ENCODE measurements around the gene CFAP68. TPM values are rescaled to one million over a fixed set of nuclear protein-coding genes. Genes with fewer than 3 reads are reported as not detected.

Gene CFAP68
- total and polyA plus RNA-seq, 9 of the 15 experiments (the other 6 are each of a cell fraction or from before 2014, with no cell fraction given), result 22.8 to 72.3 (median 52.5) TPM

DNA sequence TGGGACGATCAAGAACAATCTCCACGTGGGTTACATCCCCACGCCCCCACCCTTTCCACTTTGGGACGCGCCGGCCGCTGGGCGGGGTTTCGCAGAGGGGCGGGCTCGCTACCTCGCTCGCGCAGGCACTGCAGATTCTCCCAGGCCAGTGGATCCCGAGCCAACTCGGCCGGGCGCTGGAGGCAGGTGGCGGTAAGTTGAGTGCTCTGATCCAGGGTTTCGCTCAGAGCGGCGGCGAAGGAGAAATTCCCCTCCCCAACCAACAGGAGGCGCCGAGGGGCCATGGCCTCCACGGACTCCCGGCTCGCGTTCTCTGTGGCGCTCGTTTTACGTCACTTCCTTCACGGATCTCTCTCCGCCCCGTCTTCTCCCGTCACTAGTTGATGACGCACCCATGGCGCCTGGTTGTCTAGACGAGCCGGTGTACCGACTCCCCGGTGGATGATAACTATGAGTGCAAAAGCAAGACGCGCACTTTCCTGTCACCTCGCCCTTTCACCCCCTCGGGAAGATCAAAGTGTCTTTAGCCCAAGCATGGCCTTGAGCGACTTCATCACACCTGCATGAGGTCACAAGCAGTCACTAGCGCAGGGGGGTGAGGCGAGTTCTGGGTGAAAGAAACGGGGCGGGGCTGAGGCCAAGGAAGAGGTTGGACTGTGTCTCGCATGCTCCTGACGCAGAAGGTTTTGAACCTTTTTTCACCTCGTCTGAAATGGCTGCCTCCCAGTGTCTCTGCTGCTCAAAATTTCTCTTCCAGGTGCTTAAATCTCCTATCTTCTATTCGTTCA is at the start of gene CFAP68, which contains the start of gene FDXACB1 (continued):
- TF ChIP-seq ZNF175 (CRISPR knock-in tag; IDR thresholded peaks at IDR 0.05; ENCODE audit: low read depth), result no peak
- TF ChIP-seq, protein P1, sequence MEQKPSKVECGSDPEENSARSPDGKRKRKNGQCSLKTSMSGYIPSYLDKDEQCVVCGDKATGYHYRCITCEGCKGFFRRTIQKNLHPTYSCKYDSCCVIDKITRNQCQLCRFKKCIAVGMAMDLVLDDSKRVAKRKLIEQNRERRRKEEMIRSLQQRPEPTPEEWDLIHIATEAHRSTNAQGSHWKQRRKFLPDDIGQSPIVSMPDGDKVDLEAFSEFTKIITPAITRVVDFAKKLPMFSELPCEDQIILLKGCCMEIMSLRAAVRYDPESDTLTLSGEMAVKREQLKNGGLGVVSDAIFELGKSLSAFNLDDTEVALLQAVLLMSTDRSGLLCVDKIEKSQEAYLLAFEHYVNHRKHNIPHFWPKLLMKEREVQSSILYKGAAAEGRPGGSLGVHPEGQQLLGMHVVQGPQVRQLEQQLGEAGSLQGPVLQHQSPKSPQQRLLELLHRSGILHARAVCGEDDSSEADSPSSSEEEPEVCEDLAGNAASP (IDR thresholded peaks at IDR 0.05), result no peak
- TF ChIP-seq, protein P2, sequence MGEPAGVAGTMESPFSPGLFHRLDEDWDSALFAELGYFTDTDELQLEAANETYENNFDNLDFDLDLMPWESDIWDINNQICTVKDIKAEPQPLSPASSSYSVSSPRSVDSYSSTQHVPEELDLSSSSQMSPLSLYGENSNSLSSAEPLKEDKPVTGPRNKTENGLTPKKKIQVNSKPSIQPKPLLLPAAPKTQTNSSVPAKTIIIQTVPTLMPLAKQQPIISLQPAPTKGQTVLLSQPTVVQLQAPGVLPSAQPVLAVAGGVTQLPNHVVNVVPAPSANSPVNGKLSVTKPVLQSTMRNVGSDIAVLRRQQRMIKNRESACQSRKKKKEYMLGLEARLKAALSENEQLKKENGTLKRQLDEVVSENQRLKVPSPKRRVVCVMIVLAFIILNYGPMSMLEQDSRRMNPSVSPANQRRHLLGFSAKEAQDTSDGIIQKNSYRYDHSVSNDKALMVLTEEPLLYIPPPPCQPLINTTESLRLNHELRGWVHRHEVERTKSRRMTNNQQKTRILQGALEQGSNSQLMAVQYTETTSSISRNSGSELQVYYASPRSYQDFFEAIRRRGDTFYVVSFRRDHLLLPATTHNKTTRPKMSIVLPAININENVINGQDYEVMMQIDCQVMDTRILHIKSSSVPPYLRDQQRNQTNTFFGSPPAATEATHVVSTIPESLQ (CRISPR knock-in tag; IDR thresholded peaks at IDR 0.05), result no peak
- peak; percentile 89 for TF ChIP-seq SIN3B (IDR thresholded peaks at IDR 0.05; ENCODE audit: low read depth)
- TF ChIP-seq ZBTB7A (IDR thresholded peaks at IDR 0.05; ENCODE audit: borderline replicate concordance, control insufficient read depth, low read depth, low read length), result no peak
- TF ChIP-seq ZC3H4 (CRISPR knock-in tag; IDR thresholded peaks at IDR 0.05; ENCODE audit: borderline replicate concordance), result no peak
- TF ChIP-seq BDP1 (IDR thresholded peaks at IDR 0.05; ENCODE audit: insufficient read depth, insufficient read length), result no peak
- TF ChIP-seq, protein P3, sequence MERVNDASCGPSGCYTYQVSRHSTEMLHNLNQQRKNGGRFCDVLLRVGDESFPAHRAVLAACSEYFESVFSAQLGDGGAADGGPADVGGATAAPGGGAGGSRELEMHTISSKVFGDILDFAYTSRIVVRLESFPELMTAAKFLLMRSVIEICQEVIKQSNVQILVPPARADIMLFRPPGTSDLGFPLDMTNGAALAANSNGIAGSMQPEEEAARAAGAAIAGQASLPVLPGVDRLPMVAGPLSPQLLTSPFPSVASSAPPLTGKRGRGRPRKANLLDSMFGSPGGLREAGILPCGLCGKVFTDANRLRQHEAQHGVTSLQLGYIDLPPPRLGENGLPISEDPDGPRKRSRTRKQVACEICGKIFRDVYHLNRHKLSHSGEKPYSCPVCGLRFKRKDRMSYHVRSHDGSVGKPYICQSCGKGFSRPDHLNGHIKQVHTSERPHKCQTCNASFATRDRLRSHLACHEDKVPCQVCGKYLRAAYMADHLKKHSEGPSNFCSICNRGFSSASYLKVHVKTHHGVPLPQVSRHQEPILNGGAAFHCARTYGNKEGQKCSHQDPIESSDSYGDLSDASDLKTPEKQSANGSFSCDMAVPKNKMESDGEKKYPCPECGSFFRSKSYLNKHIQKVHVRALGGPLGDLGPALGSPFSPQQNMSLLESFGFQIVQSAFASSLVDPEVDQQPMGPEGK (CRISPR knock-in tag; IDR thresholded peaks at IDR 0.05; ENCODE audit: borderline replicate concordance), result no peak
- no peak for TF ChIP-seq SNRNP70 (optimal IDR thresholded peaks at IDR 0.05; ENCODE audit: low read depth, low read length)
- no peak for TF ChIP-seq TSC22D4 (tag; IDR thresholded peaks at IDR 0.05)
- no peak for TF ChIP-seq RFX7 (CRISPR knock-in tag; IDR thresholded peaks at IDR 0.05)
- peak; percentile 78; the same call in 1 of the 2 replicates for TF ChIP-seq ETV1 (tag; conservative IDR thresholded peaks at IDR 0.05; ENCODE audit: low read depth)
- TF ChIP-seq PTBP1 (IDR thresholded peaks at IDR 0.05; ENCODE audit: low read depth, low read length), result 0 out of 2 replicates have a peak, but pooled peaks have one; percentile 22
- TF ChIP-seq IRF2 (CRISPR knock-in tag; IDR thresholded peaks at IDR 0.05), result no peak
- TF ChIP-seq, protein P4, sequence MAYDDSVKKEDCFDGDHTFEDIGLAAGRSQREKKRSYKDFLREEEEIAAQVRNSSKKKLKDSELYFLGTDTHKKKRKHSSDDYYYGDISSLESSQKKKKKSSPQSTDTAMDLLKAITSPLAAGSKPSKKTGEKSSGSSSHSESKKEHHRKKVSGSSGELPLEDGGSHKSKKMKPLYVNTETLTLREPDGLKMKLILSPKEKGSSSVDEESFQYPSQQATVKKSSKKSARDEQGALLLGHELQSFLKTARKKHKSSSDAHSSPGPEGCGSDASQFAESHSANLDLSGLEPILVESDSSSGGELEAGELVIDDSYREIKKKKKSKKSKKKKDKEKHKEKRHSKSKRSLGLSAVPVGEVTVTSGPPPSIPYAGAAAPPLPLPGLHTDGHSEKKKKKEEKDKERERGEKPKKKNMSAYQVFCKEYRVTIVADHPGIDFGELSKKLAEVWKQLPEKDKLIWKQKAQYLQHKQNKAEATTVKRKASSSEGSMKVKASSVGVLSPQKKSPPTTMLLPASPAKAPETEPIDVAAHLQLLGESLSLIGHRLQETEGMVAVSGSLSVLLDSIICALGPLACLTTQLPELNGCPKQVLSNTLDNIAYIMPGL (CRISPR knock-in tag; IDR thresholded peaks at IDR 0.05), result peak; percentile 40; the same call in 1 of the 2 replicates
- TF ChIP-seq ZNF274 (IDR thresholded peaks at IDR 0.05; ENCODE audit: borderline replicate concordance, low read depth, low read length), result no peak
